H1 (cell line): ENCODE measurements around the gene MYRF. TPM values are rescaled to one million over a fixed set of nuclear protein-coding genes. Genes with fewer than 3 reads are reported as not detected.

Experiments used
- CREB1 ChIP-seq: IDR thresholded peaks from 2 replicates; pipeline ENCODE4 v1.6.1; 2012; ENCODE audit warnings: inconsistent platforms
- CTCF ChIP-seq, 3 experiments: IDR thresholded peaks; 1 replicate in 2 of 3; 2 replicates in 1 of 3; pipeline versions ENCODE4 v1.5.1 to v1.6.1; 2011; ENCODE audit warnings: low read length in 3 of 3, mild to moderate bottlenecking in 3 of 3, inconsistent platforms in 2 of 3, low read depth in 1 of 3, moderate library complexity in 1 of 3; ENCODE audit not compliant: insufficient read depth in 1 of 3; ENCODE audit errors: control extremely low read depth in 1 of 3
- EGR1 ChIP-seq: IDR thresholded peaks from 2 replicates; pipeline ENCODE4 v1.6.1; 2011; ENCODE audit warnings: low read depth, low read length, borderline replicate concordance
- RBBP5 ChIP-seq: IDR thresholded peaks from 2 replicates; pipeline ENCODE4 v1.7.1; 2012; ENCODE audit warnings: low read depth, mild to moderate bottlenecking, inconsistent platforms, low read length, moderate library complexity, borderline replicate concordance
- TAF7 ChIP-seq: optimal IDR thresholded peaks from 2 replicates; pipeline ENCODE3; 2011; ENCODE audit warnings: low read depth, mild to moderate bottlenecking, inconsistent platforms, low read length, moderate library complexity, borderline replicate concordance
- polyA plus RNA-seq, 7 experiments: library from polyadenylated mRNA; depleted of rRNA in 3 of 7; stranded (reverse) in 5 of 7; unstranded in 2 of 7; fragments of >200 nt in 5 of 7; fragments of 200-250 nt in 2 of 7; gene quantifications; 1 replicate in 5 of 7; 2 replicates in 1 of 7; 4 replicates in 1 of 7; pipeline versions ENCODE4 v1.2.1 to v1.2.3, GENCODE V29; 2011 to 2013; ENCODE audit warnings: missing spikeins in 2 of 7, mixed read lengths in 2 of 7
- total RNA-seq: library from RNA; stranded (reverse); fragmentation: NEBNext Ultra II Directional; extraction: Animal tissue kit (Norgen Biotek cat#: 25700); gene quantifications from 2 replicates; pipeline ENCODE4 v1.2.1, GENCODE V29; 2021

Gene MYRF
- total and polyA plus RNA-seq, 2 of the 8 experiments (the other 6 are each of a cell fraction or from before 2014, with no cell fraction given), result 6.0 to 6.1 TPM

DNA sequence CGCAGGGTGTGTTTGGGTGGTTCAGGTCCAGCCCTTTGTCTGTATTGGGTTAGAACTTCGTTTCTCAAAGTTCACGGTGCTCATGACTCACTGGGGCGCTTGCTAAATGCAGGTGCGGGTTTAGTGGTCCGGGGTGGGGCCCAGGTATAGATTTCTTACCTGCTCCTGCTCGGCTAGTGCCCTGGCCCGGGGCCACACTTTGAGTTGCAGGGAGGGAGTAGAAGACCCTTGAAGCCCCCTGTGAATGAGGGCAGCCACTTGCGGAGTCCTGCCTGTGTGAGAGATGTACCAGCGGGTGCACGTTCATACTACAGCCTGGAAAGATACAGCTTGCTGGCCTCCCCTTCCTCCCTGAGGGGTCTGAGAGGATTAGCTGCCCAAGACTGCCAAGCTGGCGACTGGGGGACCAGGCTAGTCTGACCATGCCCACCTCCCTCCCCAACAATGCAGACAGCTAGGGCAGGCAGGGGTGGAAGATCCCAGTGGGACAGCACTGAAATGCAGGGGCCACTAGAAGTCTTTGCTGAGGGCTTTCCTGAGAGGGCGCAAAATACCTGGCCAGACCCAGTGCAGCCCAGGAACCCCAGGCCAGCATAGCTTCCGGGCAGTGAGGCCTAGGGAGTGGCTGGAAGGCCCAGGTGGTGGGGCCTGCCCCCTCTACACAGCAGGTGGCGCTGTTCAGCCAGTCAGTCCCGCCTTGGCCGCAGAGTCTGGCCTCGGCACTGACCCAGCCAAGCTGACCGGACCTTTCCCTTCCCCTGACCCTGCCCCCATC lies 5.1 kb upstream of the MYRF start (continued):
- TF ChIP-seq CTCF (IDR thresholded peaks at IDR 0.05; ENCODE audit: control extremely low read depth in 1 of 3, insufficient read depth in 1 of 3, low read depth in 1 of 3, low read length in 3 of 3) (peak in 2 of 3 experiments; percentile 87 to 95; a peak in 3 of 4 replicates), RBBP5 (no peak), EGR1 (no peak), TAF7 (no peak), CREB1 (0 out of 2 replicates have a peak, but pooled peaks have one; percentile 41)
